SIG-M5 treated with dmso at 0.1 percent for 504 hours (cell line): ENCODE results near the gene METRNL.
A peak's percentile ranks its signal among the peaks of the same experiment; 100 is the strongest.
"Not testable (repeated sequence)": the region's sequence is repeated elsewhere in the genome, so short reads cannot be mapped to it uniquely, and the experiment has no call there.

Experiments used
- DNase-seq: peaks from one replicate; lab custom pipeline; 2025; ENCODE audit not compliant: unreplicated experiment; lab: John Stamatoyannopoulos, UW

METRNL gene

DNA sequence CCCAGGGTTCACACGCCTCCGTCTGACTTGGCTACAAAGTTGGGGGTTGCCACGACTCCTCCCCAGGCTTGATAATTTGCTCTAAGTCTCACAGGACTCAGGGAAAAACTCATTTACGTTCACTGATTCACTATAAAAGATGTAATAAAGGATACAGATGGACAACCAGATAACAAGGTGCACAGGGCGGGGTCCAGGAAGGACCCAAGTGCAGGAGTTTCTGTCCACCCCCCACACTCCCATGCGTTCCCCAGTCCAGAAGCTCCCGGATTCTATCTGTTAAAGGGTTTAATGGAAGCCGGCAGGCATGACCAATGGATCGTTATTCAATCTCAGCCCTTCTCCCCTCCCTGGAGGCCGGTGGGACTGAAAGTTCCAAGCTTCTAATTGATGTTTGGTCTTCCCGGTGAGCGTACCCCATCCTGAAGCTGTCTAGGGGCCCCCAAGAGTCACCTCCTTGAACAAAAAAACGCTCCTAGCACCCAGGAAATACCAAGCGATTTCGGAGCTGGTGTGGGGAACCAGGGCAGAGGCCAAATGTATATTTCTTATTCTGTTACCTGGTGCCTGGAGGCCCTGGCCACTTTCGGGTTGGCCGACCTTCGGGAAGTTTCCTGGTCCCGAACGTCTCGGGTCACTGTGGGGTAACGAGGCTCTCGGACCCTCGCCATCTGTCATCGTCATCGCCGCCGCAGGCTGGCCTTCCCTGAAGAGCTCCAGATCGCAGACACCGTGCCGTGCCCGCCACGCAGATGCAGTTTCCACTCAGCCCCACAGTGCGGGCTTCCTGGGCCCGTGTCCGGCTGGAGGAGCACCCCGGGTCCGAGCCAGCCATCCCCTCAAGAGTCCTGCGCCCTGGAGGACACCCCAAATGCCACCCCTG lies 13.5 kb upstream of the METRNL start:
- no peak for DNase-seq

DNA sequence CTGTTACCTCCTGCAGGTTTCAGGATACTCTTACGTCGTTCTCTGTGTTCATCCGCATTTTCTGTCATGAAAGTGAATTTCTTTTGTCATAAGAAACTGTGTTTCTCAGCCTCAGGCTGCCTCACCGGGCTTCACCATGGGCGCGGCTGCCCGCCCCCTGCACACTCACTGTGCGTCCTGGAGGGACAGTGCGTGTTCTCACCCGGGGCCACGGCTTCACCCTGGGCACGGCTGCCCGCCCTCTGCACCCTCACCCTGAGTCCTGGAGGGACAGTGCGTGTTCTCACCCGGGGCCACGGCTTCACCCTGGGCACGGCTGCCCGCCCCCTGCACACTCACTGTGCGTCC lies 12.9 kb upstream of the METRNL start:
- DNase-seq: not testable (repeated sequence)

DNA sequence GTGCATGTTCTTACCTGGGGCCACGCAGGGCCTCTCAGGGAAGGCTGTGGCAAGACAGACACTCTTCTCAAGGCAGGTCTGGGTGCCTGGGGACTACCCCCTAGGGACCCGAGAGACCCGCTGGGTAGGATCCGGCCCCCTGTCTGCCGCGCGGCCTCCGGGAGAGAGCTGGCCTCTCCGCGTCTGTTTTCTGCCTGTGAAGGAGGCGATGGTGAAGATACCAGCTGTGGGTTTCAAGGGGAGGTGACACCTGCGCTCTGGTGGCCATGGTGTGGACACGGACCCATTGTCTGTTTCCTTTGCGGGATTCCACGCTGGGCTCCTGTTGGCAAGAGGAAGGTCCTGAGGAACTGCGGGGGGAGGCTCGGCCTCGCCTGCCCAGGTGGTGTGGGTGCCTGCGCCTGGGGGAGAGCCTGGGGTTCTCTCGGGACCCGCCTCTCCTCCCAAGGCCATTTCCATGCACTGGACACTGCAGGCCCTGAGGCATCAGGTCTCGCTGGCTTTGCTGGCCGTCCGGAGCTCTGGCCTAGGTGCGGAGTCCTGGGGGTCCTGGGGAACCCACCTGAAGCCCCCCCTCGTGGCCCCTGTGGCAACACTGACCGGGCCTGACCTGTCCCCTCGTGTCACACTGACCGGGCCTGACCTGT lies 12.2 kb upstream of the METRNL start:
- no peak for DNase-seq

DNA sequence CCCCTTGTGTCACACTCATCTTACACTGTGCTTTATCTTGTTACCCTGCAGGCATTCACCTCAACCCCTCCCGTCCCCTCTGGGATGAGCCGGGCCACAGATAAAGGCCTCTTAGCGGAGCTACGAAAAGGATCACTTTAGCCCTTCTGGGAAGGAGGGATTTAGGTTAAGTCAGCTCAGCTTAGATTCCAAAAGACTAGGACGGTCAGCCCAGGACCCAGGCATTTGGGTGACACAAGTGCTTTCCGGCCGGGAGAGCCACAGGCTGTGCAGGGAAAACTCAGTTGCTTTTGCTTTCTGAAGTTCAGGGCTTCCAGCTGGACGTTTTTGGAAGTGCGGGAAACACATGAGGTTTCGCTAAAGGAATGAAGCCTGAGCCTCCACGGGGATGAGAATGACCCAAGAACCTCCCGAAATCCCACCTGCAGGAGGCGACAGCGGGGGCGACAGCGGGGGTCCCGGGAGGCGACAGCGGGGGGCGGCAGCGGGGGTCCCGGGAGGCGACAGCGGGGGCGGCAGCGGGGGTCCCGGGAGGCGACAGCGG lies 11.6 kb upstream of the METRNL start:
- no peak for DNase-seq

DNA sequence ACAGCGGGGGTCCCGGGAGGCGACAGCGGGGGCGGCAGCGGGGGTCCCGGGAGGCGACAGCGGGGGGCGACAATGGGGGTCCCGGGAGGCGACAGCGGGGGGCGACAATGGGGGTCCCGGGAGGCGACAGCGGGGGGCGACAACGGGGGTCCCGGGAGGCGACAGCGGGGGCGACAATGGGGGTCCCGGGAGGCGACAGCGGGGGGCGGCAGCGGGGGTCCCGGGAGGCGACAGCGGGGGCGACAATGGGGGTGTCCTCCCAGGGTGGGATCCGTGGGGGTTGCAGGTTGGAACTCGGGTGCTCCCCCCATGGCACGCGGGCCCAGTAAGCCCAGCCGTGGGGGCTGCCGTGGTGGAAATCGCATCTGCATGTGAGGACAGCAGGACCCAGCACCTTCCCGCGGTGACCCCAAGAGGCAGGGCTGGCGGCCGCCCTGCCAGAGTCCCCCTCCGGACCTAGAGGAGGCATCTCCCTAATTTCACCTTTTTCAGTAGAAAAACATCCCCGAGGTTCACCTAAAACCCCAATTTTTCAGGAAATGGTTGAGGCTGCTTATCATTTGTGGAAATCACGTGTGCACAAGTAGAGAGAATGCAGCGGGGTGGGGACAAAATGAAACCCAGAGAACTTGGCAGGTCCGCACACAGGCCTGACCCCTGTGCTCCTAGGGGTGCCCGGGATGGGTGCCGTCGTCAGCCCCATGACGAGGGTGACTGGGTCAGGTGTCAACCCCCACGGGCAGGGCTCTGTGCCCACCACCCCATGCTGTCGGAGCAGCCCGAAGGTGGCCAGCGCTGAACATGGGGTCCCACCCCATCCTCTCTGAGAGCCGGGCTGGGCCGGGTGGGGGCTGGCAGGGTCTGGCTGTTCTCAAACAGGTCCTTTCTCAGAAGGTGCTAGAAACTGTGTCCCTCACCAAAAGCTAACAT lies 10.5 kb upstream of the METRNL start:
- DNase-seq: no peak

DNA sequence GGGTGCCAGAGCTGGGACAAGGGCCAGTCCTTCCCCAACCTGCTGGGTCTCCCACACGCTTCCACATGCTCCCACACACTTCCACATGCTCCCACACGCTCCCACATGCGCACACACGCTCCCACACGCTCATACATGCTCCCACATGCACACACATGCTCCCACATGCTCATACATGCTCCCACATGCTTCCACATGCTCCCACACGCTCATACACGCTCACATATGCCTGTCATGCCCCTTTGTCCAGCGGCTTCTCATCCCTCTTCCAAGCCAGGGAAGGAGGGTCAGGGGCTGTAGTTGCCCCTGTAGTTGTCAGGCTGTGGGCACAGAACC lies 9.9 kb upstream of the METRNL start:
- DNase-seq: no peak

DNA sequence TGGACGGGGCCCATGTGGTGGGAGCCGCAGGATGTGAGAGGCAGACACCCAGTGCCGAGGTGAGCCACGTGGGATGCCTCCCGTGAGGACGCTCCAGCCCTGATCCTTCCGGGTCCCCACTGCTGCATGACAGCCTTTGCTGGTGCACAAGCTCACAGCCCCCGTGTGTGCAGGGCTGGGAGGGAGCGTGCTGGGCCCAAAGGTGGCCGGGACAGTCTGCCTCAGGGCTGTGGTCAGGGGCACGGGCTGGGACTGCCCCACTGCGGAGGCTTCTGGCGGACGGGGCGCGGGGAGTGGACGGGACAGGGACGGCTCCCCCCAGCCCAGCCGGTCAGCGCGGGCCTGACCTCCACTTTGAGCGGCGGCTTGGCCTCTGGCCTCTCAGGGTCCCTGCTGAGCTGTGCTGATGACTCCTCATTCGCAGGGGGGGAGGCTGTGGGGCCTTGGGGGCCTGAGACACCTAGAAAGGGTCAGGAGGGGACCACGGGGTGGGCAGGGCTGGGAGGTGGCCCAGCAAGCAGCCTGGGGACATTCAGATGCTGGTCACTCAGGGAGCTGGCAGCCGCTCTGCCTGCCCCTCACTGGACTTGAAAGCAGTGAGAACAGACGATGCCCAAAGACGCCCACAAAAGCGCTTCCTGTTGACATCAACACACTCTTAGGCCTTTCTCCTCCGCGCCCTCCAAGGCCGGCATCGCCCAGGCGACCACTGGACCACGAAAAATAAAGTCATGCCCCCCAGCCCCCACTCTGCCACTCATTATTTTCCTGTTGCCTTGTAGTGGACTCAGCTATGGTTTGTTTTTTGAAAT lies 9.3 kb upstream of the METRNL start:
- no peak for DNase-seq

DNA sequence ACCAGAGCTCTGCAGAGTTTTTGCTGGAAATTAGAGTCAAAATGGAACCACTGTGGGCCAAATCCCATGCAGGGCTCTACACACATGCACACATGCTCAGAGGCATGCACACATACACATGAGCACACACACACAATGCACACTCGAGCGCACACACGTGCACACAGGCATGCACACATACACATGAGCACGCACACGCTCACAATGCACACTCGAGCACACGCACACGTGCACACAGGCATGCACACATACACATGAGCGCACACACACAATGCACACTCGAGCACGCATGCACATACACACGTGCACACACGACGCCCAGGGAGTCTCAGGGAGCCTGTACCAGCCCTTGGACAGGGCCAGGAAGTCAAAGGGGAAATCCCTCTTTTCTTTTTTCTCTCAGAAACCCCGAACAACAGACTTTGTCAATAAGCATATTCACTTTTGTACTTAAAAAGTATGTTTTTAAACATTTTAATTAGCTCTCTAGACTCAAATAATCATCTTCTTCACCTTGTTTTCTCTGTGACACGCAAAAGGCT lies 8.5 kb upstream of the METRNL start:
- DNase-seq: no peak

DNA sequence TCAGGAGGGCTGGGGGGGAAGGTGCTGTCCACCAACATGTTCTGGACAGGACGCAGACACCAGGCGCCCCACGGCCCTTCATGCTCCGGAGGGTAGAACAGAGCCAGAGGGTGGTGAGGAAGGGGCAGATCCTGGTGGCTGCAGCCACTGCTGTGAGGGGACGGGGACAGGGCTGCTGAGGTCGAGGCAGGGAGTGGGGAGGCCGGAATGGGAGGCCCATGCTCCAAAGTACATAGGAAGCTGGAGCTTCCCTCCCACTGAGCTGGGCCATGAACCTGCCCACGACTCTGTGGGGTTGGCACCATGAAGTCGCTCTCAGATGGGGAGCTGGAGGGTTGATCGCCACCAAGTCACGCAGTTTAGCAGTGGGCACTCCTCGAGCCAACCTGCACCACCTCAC lies 8.0 kb upstream of the METRNL start:
- no peak for DNase-seq

DNA sequence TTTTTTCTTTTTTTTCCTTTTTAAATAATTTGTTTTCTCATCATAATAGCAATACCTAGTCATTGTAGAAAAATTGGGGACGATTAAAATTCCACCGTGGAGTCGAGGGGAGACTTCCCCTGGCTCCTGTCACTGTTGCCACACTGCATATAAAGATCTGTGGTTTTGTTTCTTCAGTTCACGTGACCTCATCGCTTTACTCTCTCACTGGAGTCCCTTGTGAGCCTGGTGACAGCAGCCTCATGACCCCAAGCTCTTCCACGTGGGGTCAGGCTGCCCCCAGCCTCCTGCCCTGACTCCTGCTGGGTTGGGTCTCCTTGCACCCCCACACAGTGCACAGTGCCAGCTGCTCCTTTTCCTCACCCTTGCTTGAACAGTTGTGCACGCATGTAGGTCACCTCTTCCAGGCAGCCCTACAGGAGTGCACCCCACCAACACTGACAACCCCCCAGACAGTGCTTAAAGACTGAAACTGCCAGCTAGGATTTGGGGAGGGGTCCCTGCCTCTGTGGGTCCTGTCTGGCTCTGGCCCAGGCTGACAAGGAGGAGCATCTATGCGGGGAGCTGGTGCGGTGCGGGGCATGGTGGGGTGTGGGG lies 7.3 kb upstream of the METRNL start:
- peak; percentile 82 for DNase-seq

DNA sequence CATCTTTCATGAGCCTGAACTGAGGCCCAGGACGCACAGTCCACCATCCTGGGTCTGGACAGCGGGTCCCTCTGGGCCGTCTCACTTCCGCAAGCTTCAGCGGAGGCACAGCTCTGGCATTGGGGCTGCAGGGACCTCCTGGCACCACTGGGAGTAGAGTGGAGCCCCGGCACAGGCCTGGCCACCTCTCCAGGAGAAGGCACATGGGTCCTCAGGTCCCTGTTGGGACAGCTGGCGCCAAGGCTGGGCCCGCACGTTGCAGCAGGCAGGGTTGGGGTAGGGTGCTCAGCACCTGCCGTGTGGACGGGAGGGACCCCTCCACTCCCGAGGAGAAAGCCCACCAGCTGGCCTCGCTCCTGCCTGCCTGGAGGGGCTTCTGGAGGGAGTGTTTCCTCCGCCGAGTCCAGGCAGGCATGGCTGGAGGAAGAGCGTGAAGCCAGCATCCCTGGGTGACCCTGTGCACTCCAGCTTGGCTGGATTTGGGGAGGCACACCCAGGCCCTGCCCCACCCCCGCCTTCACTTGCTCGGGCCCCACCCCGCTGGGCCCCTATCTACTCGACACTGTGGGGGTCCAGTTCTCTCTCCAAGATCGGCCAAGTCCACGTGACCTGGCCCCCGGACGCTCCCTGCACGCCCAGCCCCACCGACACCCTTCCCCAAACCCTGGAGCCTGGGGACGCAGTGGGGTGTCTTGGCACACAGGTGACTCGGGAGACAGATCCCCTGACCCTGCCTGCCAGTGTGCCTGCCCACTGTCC lies 6.6 kb upstream of the METRNL start:
- DNase-seq: no peak

DNA sequence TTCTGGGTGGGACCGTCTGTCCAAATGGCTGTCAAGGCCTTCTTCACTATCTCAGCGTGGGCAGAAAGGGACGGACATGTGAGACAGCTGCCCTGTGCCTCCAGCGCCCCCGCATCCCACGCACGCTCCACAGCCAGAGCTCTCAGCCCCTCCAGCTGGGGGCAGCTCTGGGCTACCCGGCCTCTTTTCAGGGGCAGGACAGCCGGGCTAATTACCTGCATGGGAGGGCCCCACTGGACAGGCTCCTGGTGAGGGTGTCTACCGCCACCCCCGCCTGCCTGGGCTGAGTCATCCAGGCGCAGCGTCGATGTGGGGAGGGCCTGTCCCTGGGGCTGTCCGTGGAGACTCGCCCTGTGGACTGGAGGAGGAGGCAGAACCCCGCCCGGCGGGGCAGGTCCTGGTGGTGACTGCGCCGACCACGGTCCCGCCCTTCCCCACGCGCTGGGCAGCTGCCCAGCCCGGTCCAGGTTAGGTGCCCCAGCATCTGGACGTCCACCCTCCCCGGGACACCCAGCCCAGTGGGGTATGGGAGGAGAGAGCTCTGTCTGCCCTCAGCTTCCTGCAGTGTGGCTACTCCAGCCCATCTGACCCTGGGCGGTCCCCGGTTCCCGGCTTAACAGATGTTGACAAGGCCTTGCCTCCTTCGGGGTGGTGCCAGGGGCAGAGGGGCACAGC lies 5.9 kb upstream of the METRNL start:
- DNase-seq: peak; percentile 36

DNA sequence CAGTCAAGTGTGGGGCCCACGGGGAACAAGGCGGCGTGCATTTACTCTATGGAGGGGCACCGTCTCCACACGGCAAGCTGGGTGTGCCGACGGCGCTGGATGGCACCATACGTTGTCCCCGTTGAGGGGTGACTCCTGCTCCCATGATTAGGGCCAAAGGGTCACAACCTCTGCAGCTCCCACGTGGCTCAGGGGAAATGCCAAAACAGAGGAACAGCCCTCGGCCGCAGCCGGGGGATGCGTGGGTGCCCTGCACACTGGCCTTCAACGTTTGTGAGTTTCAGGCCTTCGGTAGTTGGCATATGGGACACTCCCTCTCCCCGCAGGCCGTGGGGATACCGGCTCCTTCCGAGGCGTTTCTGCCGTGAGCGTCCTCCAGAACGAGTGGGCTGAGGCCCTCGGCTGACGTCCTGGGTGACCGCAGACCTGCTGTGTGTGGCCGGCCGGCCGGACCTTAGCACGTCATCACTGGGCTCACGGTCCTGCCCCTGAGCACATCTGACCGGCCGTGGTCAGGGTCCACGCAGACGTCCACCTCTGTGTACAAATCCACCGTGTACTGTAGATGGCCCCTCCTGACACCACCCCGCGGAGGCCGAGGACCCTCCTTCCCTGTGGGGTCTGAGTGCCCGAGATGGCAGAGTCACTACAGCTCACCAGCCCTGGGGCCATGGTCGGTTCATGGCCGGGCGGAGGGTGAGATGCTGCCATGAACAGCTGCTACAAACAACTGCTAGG lies 4.8 kb upstream of the METRNL start:
- no peak for DNase-seq

DNA sequence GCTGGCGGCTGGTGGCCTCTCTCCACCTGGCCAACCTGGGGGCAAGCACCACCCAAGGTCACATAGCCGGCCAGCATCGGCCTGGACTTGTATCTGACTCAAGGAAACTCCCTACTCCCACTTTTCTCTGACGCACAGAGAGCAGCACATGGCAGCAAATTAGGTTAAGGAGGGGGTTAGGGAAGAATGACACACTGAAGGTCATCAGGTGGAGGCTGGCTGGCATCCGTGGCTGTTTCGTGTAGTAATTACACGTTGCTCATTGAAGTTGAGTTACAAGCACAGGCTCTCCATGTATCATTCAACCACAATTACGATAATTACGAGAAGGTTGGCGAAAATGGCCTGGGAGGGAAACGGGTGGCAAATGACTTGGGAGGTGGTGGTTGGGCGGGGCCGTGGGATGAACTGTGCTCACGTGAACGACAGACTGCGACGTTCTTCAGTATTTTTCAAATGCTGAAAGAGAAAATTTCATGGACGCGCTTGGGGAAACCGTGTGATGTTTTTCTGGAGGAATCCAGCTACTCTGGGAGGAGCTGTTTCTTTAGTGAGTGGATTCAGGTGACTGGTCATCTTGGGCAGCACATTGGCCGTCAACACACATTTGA lies 4.0 kb upstream of the METRNL start:
- DNase-seq: no peak

DNA sequence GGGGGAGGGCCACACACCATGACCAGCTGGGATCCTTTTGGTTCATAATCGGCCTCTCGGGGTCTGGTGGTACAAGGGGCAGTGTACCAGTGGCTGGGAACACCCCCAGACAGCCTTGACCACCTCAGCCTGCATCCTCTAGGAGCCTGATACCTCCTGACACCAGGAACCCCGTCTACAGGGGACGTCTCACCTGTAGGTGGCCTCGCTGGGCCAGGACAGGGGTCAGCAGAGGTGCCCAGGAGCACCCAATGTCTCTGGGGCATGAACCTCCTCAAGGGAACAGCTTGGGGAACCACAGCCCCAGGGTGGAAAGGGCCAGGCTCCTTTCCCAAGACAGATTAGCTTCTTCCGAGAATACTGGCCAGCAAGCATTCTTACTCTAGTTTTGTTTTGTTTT lies 2.5 kb upstream of the METRNL start:
- no peak for DNase-seq

DNA sequence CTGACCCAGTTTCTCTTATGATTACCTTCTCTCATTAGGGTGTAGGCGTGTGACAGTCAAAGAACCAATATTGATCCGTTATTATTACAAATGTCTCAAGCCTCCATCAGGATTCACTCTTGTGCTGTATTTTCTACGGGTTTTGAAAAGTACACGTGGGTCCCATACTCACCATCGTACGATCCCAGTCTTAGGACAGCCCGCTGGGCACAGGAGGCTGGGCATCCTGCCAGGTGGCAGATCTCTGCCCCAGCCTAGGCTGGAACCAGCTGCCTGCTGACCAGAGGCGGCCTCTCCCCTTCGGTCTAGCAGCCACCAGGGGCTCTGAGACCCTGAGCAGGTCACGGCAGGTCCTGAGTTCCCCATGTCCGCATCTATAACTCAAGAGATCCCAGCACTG lies 2.0 kb upstream of the METRNL start:
- DNase-seq: no peak

DNA sequence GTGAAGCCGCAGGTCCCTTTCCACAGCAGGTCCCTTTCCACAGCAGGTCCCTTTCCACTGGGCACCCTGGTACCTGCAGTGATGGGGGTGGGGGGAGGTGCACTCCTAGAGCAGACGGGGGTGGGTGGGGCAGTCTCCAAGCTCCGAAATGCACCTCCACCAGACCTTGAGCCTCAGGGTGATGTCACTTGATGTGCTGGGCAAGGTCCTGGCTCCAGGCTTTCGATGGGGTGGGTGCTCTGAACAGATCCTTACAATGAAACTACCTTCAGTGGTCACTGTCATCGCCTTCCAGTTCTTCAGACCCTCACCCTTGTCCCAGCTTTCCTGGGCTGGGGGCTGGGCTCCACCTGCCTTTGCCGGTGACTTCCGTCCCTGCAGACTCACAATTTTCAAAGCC lies 1.5 kb upstream of the METRNL start:
- DNase-seq: no peak
